DND-41 (cell line): ENCODE data around the gene ZG16B.

Experiments
- ATAC-seq: fragments of 200-7000 bp; cut with Tn5 transposase; 3 replicates; pipeline ENCODE4 v1.9.1; 2021; ENCODE audit warnings: low read depth; ENCODE audit not compliant: insufficient read depth
- DNase-seq: peaks from one replicate; pipeline ENCODE4 v3.0.0-alpha.2; 2020
- H2AFZ ChIP-seq: 2 replicates; pipeline ENCODE4 v1.6.0; 2012; ENCODE audit warnings: low read depth, low read length
- H3K27ac ChIP-seq: 2 replicates; pipeline ENCODE4 v1.5.1; 2012; ENCODE audit warnings: low read length, inconsistent platforms
- H3K27me3 ChIP-seq: fragments of 200-600 bp; sonication (generic); 2 replicates; pipeline ENCODE4 v1.6.0; 2012; ENCODE audit warnings: low read length, mild to moderate bottlenecking, inconsistent platforms; ENCODE audit not compliant: insufficient read depth, poor library complexity
- H3K36me3 ChIP-seq: 2 replicates; pipeline ENCODE4 v1.5.1; 2012; ENCODE audit warnings: low read length, inconsistent platforms; ENCODE audit not compliant: insufficient read depth
- H3K4me1 ChIP-seq: 2 replicates; pipeline ENCODE4 v1.5.1; 2012; ENCODE audit warnings: mild to moderate bottlenecking, low read length; ENCODE audit not compliant: insufficient read depth
- H3K4me2 ChIP-seq: 2 replicates; pipeline ENCODE4 v1.6.0; 2012; ENCODE audit warnings: mild to moderate bottlenecking, moderate library complexity, low read length, inconsistent platforms; ENCODE audit not compliant: insufficient read depth
- H3K4me3 ChIP-seq, 2 experiments: fragments of 200-600 bp in 1 of 2; shearing (Covaris generic) in 1 of 2; 2 replicates each; pipeline ENCODE4 v1.5.1; 2012 to 2016; ENCODE audit warnings: inconsistent platforms in 2 of 2, low read length in 2 of 2, mild to moderate bottlenecking in 2 of 2, low read depth in 1 of 2, moderate library complexity in 1 of 2
- H3K79me2 ChIP-seq: 2 replicates; pipeline ENCODE4 v1.6.0; 2012; ENCODE audit warnings: low read length, inconsistent platforms; ENCODE audit not compliant: insufficient read depth
- H3K9ac ChIP-seq: 2 replicates; pipeline ENCODE4 v1.6.0; 2012; ENCODE audit warnings: low read depth, mild to moderate bottlenecking, inconsistent platforms, low read length, moderate library complexity
- H3K9me3 ChIP-seq: 2 replicates; pipeline ENCODE4 v1.5.1; 2012; ENCODE audit warnings: low read length, moderate library complexity, mild to moderate bottlenecking, inconsistent platforms; ENCODE audit not compliant: insufficient read depth, severe bottlenecking
- H4K20me1 ChIP-seq: 2 replicates; pipeline ENCODE4 v1.6.0; 2012; ENCODE audit warnings: low read length; ENCODE audit not compliant: insufficient read depth
- EZH2 ChIP-seq: IDR thresholded peaks from 3 replicates; pipeline ENCODE4 v1.6.1; 2012; ENCODE audit warnings: borderline replicate concordance, low read depth, mild to moderate bottlenecking, moderate library complexity, low read length, inconsistent platforms; ENCODE audit not compliant: severe bottlenecking
- TF ChIP-seq, protein P1 (sequence below): IDR thresholded peaks from 2 replicates; pipeline ENCODE4 v1.5.1; 2012; ENCODE audit warnings: borderline replicate concordance, low read length, moderate library complexity, mild to moderate bottlenecking; ENCODE audit not compliant: poor library complexity, severe bottlenecking; ENCODE audit errors: extremely low read depth

ZG16B gene

DNA sequence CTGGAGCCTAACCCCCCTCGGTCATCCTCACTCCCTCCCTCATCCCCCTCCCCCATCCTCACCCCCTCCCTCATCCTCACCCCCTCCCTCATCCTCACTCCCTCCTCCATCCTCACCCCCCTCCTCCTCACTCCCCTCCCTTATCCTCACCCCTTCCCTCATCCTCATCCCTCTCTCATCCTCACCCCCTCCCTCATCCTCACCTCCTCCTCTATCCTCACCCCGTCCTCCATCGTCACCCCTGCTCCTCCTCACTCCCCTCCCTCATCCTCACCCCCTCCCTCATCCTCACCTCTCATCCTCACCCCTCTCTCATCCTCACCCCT, 43.3 kb upstream of the ZG16B start:
- no peak overlapping the region for H3K4me2 ChIP-seq
- H3K9ac ChIP-seq = no peak overlapping the region
- no peak overlapping the region for H3K4me3 ChIP-seq
- ATAC-seq = no peak
- no peaks in the 10 kb centered on the region for H3K79me2 ChIP-seq
- no peaks in the 10 kb centered on the region for H3K36me3 ChIP-seq
- no peaks in the 10 kb centered on the region for H4K20me1 ChIP-seq
- H3K4me1 ChIP-seq = no peaks in the 10 kb centered on the region
- peaks cover 13% of the 10 kb centered on the region for H3K27me3 ChIP-seq
- H2AFZ ChIP-seq = no peak overlapping the region
- no peaks in the 10 kb centered on the region for H3K9me3 ChIP-seq
- H3K27ac ChIP-seq = no peak overlapping the region
- DNase-seq = no peak
- TF ChIP-seq, protein P1, sequence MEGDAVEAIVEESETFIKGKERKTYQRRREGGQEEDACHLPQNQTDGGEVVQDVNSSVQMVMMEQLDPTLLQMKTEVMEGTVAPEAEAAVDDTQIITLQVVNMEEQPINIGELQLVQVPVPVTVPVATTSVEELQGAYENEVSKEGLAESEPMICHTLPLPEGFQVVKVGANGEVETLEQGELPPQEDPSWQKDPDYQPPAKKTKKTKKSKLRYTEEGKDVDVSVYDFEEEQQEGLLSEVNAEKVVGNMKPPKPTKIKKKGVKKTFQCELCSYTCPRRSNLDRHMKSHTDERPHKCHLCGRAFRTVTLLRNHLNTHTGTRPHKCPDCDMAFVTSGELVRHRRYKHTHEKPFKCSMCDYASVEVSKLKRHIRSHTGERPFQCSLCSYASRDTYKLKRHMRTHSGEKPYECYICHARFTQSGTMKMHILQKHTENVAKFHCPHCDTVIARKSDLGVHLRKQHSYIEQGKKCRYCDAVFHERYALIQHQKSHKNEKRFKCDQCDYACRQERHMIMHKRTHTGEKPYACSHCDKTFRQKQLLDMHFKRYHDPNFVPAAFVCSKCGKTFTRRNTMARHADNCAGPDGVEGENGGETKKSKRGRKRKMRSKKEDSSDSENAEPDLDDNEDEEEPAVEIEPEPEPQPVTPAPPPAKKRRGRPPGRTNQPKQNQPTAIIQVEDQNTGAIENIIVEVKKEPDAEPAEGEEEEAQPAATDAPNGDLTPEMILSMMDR = no peak

DNA sequence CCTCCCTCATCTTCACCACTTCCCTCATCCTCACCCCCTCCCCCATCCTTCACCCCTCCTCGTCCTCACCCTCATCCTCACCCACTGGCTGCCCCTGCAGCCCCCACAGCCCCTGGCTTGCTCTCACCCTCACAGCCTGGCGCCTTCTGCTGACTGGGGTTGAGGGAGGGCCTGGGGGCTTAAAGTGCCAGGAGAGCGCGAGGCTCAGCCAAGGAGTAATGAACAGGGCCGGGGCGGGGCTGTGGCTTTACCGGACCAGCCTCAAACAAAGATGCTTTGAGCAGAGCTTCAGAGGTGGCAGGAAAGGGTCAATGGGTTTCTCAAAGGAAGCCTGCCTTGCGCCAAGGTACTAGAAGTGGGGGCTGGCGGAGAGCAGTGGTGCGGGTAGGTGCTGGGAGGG, 42.7 kb upstream of the ZG16B start, which contains the start of gene PRSS33:
Gene PRSS33 (minus strand): TSS at position 155 of the 400 bp plus-strand sequence. CDS start 1,013 bp downstream, outside the sequence.
- H3K9ac ChIP-seq = no peak within 1 kb of the TSS
- H3K4me1 ChIP-seq = no peaks in the 10 kb centered on the region
- no peak within 1 kb of the TSS for H3K27ac ChIP-seq
- no peak within 1 kb of the TSS for H3K4me3 ChIP-seq
- no peaks in the 10 kb centered on the region for H4K20me1 ChIP-seq
- no peaks in the 10 kb centered on the region for H3K79me2 ChIP-seq
- no peak for DNase-seq
- no peak for TF ChIP-seq EZH2
- TF ChIP-seq, protein P1 = no peak
- no peak within 1 kb of the TSS for H2AFZ ChIP-seq
- peaks cover 15% of the 10 kb centered on the region for H3K27me3 ChIP-seq
- no peak within 1 kb of the TSS for H3K4me2 ChIP-seq
- peak; percentile 45; the same call in 1 of the 3 replicates for ATAC-seq
- no peaks in the 10 kb centered on the region for H3K9me3 ChIP-seq
- no peaks in the 10 kb centered on the region for H3K36me3 ChIP-seq

DNA sequence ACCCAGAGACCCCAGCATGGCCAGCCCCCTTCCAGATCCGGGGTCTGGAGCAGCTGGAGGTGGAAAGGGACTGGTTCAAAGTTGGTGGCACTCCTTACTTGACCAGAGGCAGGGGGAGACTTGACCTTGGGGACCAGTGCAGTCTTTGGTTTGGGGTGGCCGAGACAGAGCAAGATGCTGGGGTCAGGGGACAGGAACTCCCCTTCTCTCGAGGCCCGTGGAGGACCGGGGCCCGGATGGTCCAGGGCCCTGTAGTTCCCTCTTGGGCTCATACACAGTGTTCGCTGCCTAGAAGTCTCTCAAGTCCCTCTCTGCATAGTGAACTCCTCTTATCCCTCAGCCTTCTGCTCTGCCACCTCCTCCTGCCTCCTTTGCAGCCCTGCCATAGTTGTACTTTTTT, 42.1 kb upstream of the ZG16B start:
- no peak overlapping the region for H3K27ac ChIP-seq
- no peak overlapping the region for H3K4me2 ChIP-seq
- no peaks in the 10 kb centered on the region for H3K36me3 ChIP-seq
- no peak overlapping the region for H3K9ac ChIP-seq
- H3K9me3 ChIP-seq = no peaks in the 10 kb centered on the region
- DNase-seq (no peak), ATAC-seq (no peak)
- no peak overlapping the region for H3K4me3 ChIP-seq
- peaks cover 15% of the 10 kb centered on the region for H3K27me3 ChIP-seq
- TF ChIP-seq, protein P1 = no peak
- no peak for TF ChIP-seq EZH2
- no peaks in the 10 kb centered on the region for H3K79me2 ChIP-seq
- H2AFZ ChIP-seq = no peak overlapping the region
- H3K4me1 ChIP-seq = no peaks in the 10 kb centered on the region
- no peaks in the 10 kb centered on the region for H4K20me1 ChIP-seq

DNA sequence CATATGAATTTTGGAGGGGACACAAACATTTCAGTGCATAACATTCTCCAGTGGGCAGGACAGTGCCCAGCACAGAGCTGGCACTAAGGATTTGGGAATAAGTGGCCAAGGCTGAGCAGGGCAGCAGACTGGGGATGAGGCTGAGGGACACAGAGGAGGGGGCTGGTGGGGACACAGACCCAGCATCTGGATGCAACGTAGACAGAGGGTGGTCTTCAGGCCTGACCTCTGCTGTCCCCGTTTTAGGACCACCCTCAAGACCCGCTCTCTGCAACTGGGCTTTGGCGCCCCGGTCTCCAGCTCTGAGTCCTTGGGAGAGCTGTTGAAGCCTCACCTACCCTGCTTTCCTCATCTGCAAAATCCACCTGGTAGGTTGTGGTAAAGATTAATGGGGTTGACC, 39.5 kb upstream of the ZG16B start:
- H3K79me2 ChIP-seq = no peaks in the 10 kb centered on the region
- no peaks in the 10 kb centered on the region for H3K9me3 ChIP-seq
- TF ChIP-seq, protein P1 = no peak
- no peak for TF ChIP-seq EZH2
- no peaks in the 10 kb centered on the region for H3K4me1 ChIP-seq
- no peak overlapping the region for H3K27ac ChIP-seq
- peaks cover 15% of the 10 kb centered on the region for H3K27me3 ChIP-seq
- DNase-seq (no peak), ATAC-seq (no peak)
- H3K9ac ChIP-seq = no peak overlapping the region
- H3K36me3 ChIP-seq = no peaks in the 10 kb centered on the region
- H2AFZ ChIP-seq = no peak overlapping the region
- no peak overlapping the region for H3K4me3 ChIP-seq
- H4K20me1 ChIP-seq = no peaks in the 10 kb centered on the region
- no peak overlapping the region for H3K4me2 ChIP-seq
